IMR-90 (cell line): Measurements from ENCODE around the gene AFMID. TPM values are rescaled to one million over a fixed set of nuclear protein-coding genes. Genes with fewer than 3 reads are reported as not detected.

Experiments used
- ATAC-seq: fragments of 200-7000 bp; cut with Tn5 transposase; 2 replicates; pipeline ENCODE4 v1.9.1; 2020; ENCODE audit warnings: low read depth, mild to moderate bottlenecking, moderate library complexity
- BruUV-seq: library from RNA; stranded (reverse); fragments of 400-500 nt; replicated peaks from 2 replicates; lab custom pipeline; 2021; lab: Mats Ljungman, UMichigan
- CTCF ChIA-PET: fragments of 300-600 bp; formaldehyde crosslinking; extraction: SDS; loops from one replicate; lab custom pipeline; 2021; ENCODE audit warnings: antibody characterized with exemption; lab: Yijun Ruan, JAX
- POLR2A ChIA-PET: fragments of 300-600 bp; sonication (Branson Sonifier 250); formaldehyde crosslinking; loops from one replicate; lab custom pipeline; 2022; ENCODE audit warnings: antibody characterized with exemption; ENCODE audit not compliant: unreplicated experiment; lab: Charles Lee
- DNase-seq: peaks from one replicate; pipeline ENCODE4 v3.0.0; 2013
- H2AFZ ChIP-seq: replicated peaks from 2 replicates; pipeline ENCODE3; 2013; ENCODE audit warnings: low read length, mild to moderate bottlenecking; ENCODE audit not compliant: poor library complexity
- H2AK5ac ChIP-seq: 2 replicates; pipeline ENCODE4 v1.6.1; 2013; ENCODE audit warnings: low read depth, low read length, inconsistent platforms
- H2AK9ac ChIP-seq: replicated peaks from 2 replicates; pipeline ENCODE3; 2013; ENCODE audit warnings: mild to moderate bottlenecking, low read depth, low read length, moderate library complexity; ENCODE audit not compliant: poor library complexity
- H2BK120ac ChIP-seq: 2 replicates; pipeline ENCODE4 v1.6.1; 2013; ENCODE audit warnings: low read depth, low read length, inconsistent platforms
- H2BK15ac ChIP-seq: 3 replicates; pipeline ENCODE4 v1.6.1; 2013; ENCODE audit warnings: low read depth, low read length, inconsistent platforms
- H2BK20ac ChIP-seq: 2 replicates; pipeline ENCODE4 v1.6.1; 2013; ENCODE audit warnings: low read depth, mild to moderate bottlenecking, inconsistent platforms, low read length, moderate library complexity
- H2BK5ac ChIP-seq: 2 replicates; pipeline ENCODE4 v1.6.1; 2013; ENCODE audit warnings: mild to moderate bottlenecking, low read depth, low read length, inconsistent platforms; ENCODE audit not compliant: poor library complexity, severe bottlenecking
- H3K14ac ChIP-seq: replicated peaks from 2 replicates; pipeline ENCODE4 v1.6.1; 2013; ENCODE audit warnings: low read depth, low read length, inconsistent platforms
- H3K18ac ChIP-seq: 2 replicates; pipeline ENCODE4 v1.6.1; 2013; ENCODE audit warnings: low read depth, low read length, control low read depth
- H3K23ac ChIP-seq: 2 replicates; pipeline ENCODE4 v1.6.1; 2013; ENCODE audit warnings: low read depth, low read length, inconsistent platforms
- H3K27ac ChIP-seq: 2 replicates; pipeline ENCODE4 v1.5.1; 2013; ENCODE audit warnings: mild to moderate bottlenecking, control low read depth, low read length; ENCODE audit not compliant: insufficient read depth
- H3K27me3 ChIP-seq: 2 replicates; pipeline ENCODE4 v1.6.1; 2013; ENCODE audit warnings: low read length; ENCODE audit not compliant: control insufficient read depth, insufficient read depth
- H3K36me3 ChIP-seq: 2 replicates; pipeline ENCODE4 v1.6.1; 2013; ENCODE audit warnings: low read length, mixed read lengths; ENCODE audit not compliant: control insufficient read depth, insufficient read depth
- H3K4ac ChIP-seq: 2 replicates; pipeline ENCODE4 v1.6.1; 2013; ENCODE audit warnings: low read depth, low read length, inconsistent platforms
- H3K4me1 ChIP-seq: 2 replicates; pipeline ENCODE4 v1.6.1; 2013; ENCODE audit warnings: low read length, mixed read lengths; ENCODE audit not compliant: control insufficient read depth, insufficient read depth
- H3K4me2 ChIP-seq: 2 replicates; pipeline ENCODE4 v1.6.1; 2013; ENCODE audit warnings: low read depth, mild to moderate bottlenecking, control low read depth, low read length, moderate library complexity
- H3K4me3 ChIP-seq: 2 replicates; pipeline ENCODE4 v1.5.1; 2013; ENCODE audit warnings: low read depth, mild to moderate bottlenecking, control low read depth, low read length, moderate library complexity; ENCODE audit not compliant: insufficient read depth
- H3K56ac ChIP-seq: 2 replicates; pipeline ENCODE4 v1.6.1; 2013; ENCODE audit warnings: low read length, inconsistent platforms; ENCODE audit not compliant: insufficient read depth; ENCODE audit errors: extremely low read depth
- H3K79me1 ChIP-seq, 2 experiments: 2 replicates each; pipeline ENCODE4 v1.6.1; 2013; ENCODE audit warnings: low read length in 2 of 2, inconsistent platforms in 1 of 2, low read depth in 1 of 2
- H3K9ac ChIP-seq: 2 replicates; pipeline ENCODE4 v1.6.1; 2013; ENCODE audit warnings: low read depth, low read length, control low read depth
- H3K9me1 ChIP-seq: 2 replicates; pipeline ENCODE4 v1.6.1; 2013; ENCODE audit warnings: low read length, inconsistent platforms; ENCODE audit not compliant: insufficient read depth
- H3K9me3 ChIP-seq: 2 replicates; pipeline ENCODE4 v1.6.1; 2013; ENCODE audit warnings: low read length; ENCODE audit not compliant: control insufficient read depth, insufficient read depth
- H4K20me1 ChIP-seq: 2 replicates; pipeline ENCODE4 v1.6.1; 2013; ENCODE audit warnings: low read length, inconsistent platforms; ENCODE audit not compliant: insufficient read depth
- H4K5ac ChIP-seq: 2 replicates; pipeline ENCODE4 v1.6.1; 2013; ENCODE audit warnings: mild to moderate bottlenecking, low read depth, low read length, control low read depth
- H4K8ac ChIP-seq, 2 experiments: 2 replicates each; pipeline ENCODE4 v1.6.1; 2013; ENCODE audit warnings: low read depth in 2 of 2, low read length in 2 of 2, control low read depth in 1 of 2, inconsistent platforms in 1 of 2
- H4K91ac ChIP-seq: 2 replicates; pipeline ENCODE4 v1.6.1; 2013; ENCODE audit warnings: low read depth, low read length, inconsistent platforms; ENCODE audit not compliant: insufficient read depth
- CEBPB ChIP-seq: IDR thresholded peaks from 2 replicates; pipeline ENCODE4 v1.6.1; 2012; ENCODE audit warnings: low read depth, low read length, improper control_type of control experiment
- ELK1 ChIP-seq: fragments of 150-350 bp; IDR thresholded peaks from 2 replicates; pipeline ENCODE4 v1.6.1; 2016; ENCODE audit warnings: low read depth, mild to moderate bottlenecking, low read length, moderate library complexity, borderline replicate concordance
- FOS ChIP-seq: fragments of 150-350 bp; IDR thresholded peaks from 2 replicates; pipeline ENCODE4 v1.6.1; 2016; ENCODE audit warnings: low read depth, low read length
- MAZ ChIP-seq: IDR thresholded peaks from 2 replicates; pipeline ENCODE4 v1.6.1; 2012; ENCODE audit warnings: low read depth, mild to moderate bottlenecking, low read length, improper control_type of control experiment, moderate library complexity, borderline replicate concordance
- NFE2L2 ChIP-seq: fragments of 150-350 bp; IDR thresholded peaks from 2 replicates; pipeline ENCODE4 v1.6.1; 2016; ENCODE audit warnings: low read depth, mild to moderate bottlenecking, low read length
- POLR2A ChIP-seq: IDR thresholded peaks from 2 replicates; pipeline ENCODE4 v1.6.1; 2012; ENCODE audit warnings: mild to moderate bottlenecking, low read depth, low read length
- RCOR1 ChIP-seq: IDR thresholded peaks from 2 replicates; pipeline ENCODE4 v1.6.1; 2012; ENCODE audit warnings: mild to moderate bottlenecking, low read length, improper control_type of control experiment; ENCODE audit not compliant: insufficient replicate concordance
- RFX5 ChIP-seq: IDR thresholded peaks from 2 replicates; pipeline ENCODE4 v1.8.0; 2012; ENCODE audit warnings: low read depth, mild to moderate bottlenecking, low read length, moderate library complexity
- SMC3 ChIP-seq: fragments of 150-350 bp; IDR thresholded peaks from 2 replicates; pipeline ENCODE4 v1.6.1; 2016; ENCODE audit warnings: low read depth, mild to moderate bottlenecking, antibody characterized with exemption, low read length, moderate library complexity
- USF2 ChIP-seq: fragments of 150-350 bp; IDR thresholded peaks from 2 replicates; pipeline ENCODE4 v1.6.1; 2017; ENCODE audit warnings: mild to moderate bottlenecking, antibody characterized with exemption, low read length, low read depth
- WGBS, 2 experiments: methylation state at CpG; one replicate each; pipeline versions ENCODE4 v1.1.5 to v1.1.7; 2013; ENCODE audit warnings: missing lambda C conversion rate in 2 of 2; ENCODE audit not compliant: insufficient read length in 1 of 2; ENCODE audit errors: extremely low coverage in 2 of 2; 5-methylcytosine and 5-hydroxymethylcytosine counted together
- dilution Hi-C: fragments of 300-500 bp; cut with HindIII; formaldehyde crosslinking; loops from one replicate; pipeline ENCODE4 v1.14.3; 2018; ENCODE audit warnings: low sequenced_read_pairs; ENCODE audit not compliant: unreplicated experiment
- in situ Hi-C: fragments of 300-500 bp; cut with MboI; formaldehyde crosslinking; loops from 3 replicates; pipeline ENCODE4 v1.14.3; 2019; ENCODE audit warnings: low sequenced_read_pairs, inconsistent platforms, mixed read lengths
- intact Hi-C: fragments of 100-400 bp; cut with micrococcal nuclease; formaldehyde crosslinking; loops from 2 replicates; pipeline ENCODE4 v1.10.0; 2022
- polyA plus RNA-seq, 3 experiments: library from polyadenylated mRNA; depleted of rRNA; stranded (reverse); fragments of >200 nt; gene quantifications; 2 replicates each; pipeline ENCODE4 v1.2.3, GENCODE V29; 2012; ENCODE audit warnings: low replicate concordance in 1 of 3
- total RNA-seq: library from RNA; depleted of rRNA; stranded (reverse); fragments of >200 nt; gene quantifications from 2 replicates; pipeline ENCODE4 v1.2.3, GENCODE V29; 2012

Gene AFMID
- total and polyA plus RNA-seq, 2 of the 4 experiments (the other 2 are of a cell fraction) = 41.0 to 65.1 TPM

GRCh38 chr17:78205124-78205775, 18.1 kb downstream of the AFMID start:
- no peak overlapping the region for H2AFZ ChIP-seq
- H3K23ac ChIP-seq = no peak overlapping the region
- H3K36me3 ChIP-seq = peaks cover 4% of the 10 kb centered on the region; the same call in 1 of the 2 replicates
- H3K14ac ChIP-seq = no peak overlapping the region
- dilution Hi-C loops (no loop called here), in situ Hi-C loops (no loop called here), intact Hi-C loops (no loop called here)
- H2BK15ac ChIP-seq = no peak overlapping the region
- DNase-seq (no peak), ATAC-seq (no peak)
- no peak overlapping the region for H3K27ac ChIP-seq
- no peaks in the 10 kb centered on the region; a peak in 1 of 4 replicates for H3K79me1 ChIP-seq
- no peak overlapping the region for H2BK5ac ChIP-seq
- no peak overlapping the region for H4K8ac ChIP-seq
- no peak overlapping the region for H2AK5ac ChIP-seq
- H2AK9ac ChIP-seq = no peak overlapping the region
- H3K9me3 ChIP-seq = no peaks in the 10 kb centered on the region
- H4K5ac ChIP-seq = no peak overlapping the region
- H3K4me2 ChIP-seq = no peak overlapping the region
- no peaks in the 10 kb centered on the region for H3K4me1 ChIP-seq
- H4K20me1 ChIP-seq = no peaks in the 10 kb centered on the region
- H2BK20ac ChIP-seq = no peak overlapping the region
- ChIA-PET CTCF (no interaction called here), POLR2A (no interaction called here)
- no peak overlapping the region for H3K9ac ChIP-seq
- no TSS peak for BruUV-seq
- H2BK120ac ChIP-seq = no peak overlapping the region
- H3K4ac ChIP-seq = no peak overlapping the region
- H3K27me3 ChIP-seq = no peaks in the 10 kb centered on the region
- H3K4me3 ChIP-seq = no peak overlapping the region
- no peak overlapping the region for H4K91ac ChIP-seq
- H3K9me1 ChIP-seq = no peaks in the 10 kb centered on the region
- no peak overlapping the region; the same call in 1 of the 2 replicates for H3K56ac ChIP-seq
- 91% methylated on average over 10 of the region's 17 CpGs; no CpG with 5 or more reads in 1 of the 2 experiments for WGBS, 2 experiments
- no peak overlapping the region for H3K18ac ChIP-seq
- no peak for TF ChIP-seq RCOR1
- TF ChIP-seq RFX5 = no peak
- no peak for TF ChIP-seq POLR2A
- TF ChIP-seq USF2 = no peak
- no peak for TF ChIP-seq NFE2L2
- TF ChIP-seq CEBPB = no peak
- no peak for TF ChIP-seq ELK1
- TF ChIP-seq FOS = no peak
- no peak for TF ChIP-seq MAZ
- no peak for TF ChIP-seq SMC3
